GM23248 (cell line): ENCODE results near the gene CFP. TPM values are rescaled to one million over a fixed set of nuclear protein-coding genes. Genes with fewer than 3 reads are reported as not detected.
A peak's percentile ranks its signal among the peaks of the same experiment; 100 is the strongest.

Experiments used
- DNase-seq: peaks from one replicate; pipeline ENCODE4 v3.0.0-alpha.2; 2015
- H2AFZ ChIP-seq: fragments of 200-600 bp; sonication (generic); 2 replicates; pipeline ENCODE4 v1.6.1; 2016; ENCODE audit warnings: antibody characterized with exemption
- H3F3A ChIP-seq: fragments of 200-600 bp; sonication (generic); 2 replicates; pipeline ENCODE4 v1.6.1; 2016; ENCODE audit warnings: mild to moderate bottlenecking, antibody characterized with exemption, mixed run types; ENCODE audit not compliant: insufficient read depth
- H3K27ac ChIP-seq: fragments of 200-600 bp; sonication (generic); 2 replicates; pipeline ENCODE4 v1.5.1; 2016; ENCODE audit warnings: mild to moderate bottlenecking
- H3K27me3 ChIP-seq: fragments of 200-600 bp; sonication (generic); replicated peaks from 2 replicates; pipeline ENCODE4 v1.6.1; 2016; ENCODE audit warnings: mild to moderate bottlenecking; ENCODE audit not compliant: insufficient read depth
- H3K36me3 ChIP-seq: fragments of 200-600 bp; sonication (generic); 2 replicates; pipeline ENCODE4 v1.6.1; 2016; ENCODE audit warnings: low read depth, mild to moderate bottlenecking
- H3K4me1 ChIP-seq: fragments of 200-600 bp; sonication (generic); 2 replicates; pipeline ENCODE4 v1.6.1; 2016; ENCODE audit warnings: mild to moderate bottlenecking; ENCODE audit not compliant: insufficient read depth
- H3K4me2 ChIP-seq: fragments of 200-600 bp; sonication (generic); one replicate; pipeline ENCODE4 v1.6.1; 2016; ENCODE audit warnings: mild to moderate bottlenecking; ENCODE audit not compliant: unreplicated experiment
- H3K4me3 ChIP-seq: fragments of 200-600 bp; sonication (generic); 2 replicates; pipeline ENCODE4 v1.5.1; 2016; ENCODE audit warnings: mild to moderate bottlenecking
- H3K79me2 ChIP-seq: fragments of 200-600 bp; sonication (generic); 2 replicates; pipeline ENCODE4 v1.6.1; 2016; ENCODE audit warnings: mild to moderate bottlenecking; ENCODE audit not compliant: insufficient read depth
- H3K9ac ChIP-seq: fragments of 200-600 bp; sonication (generic); 2 replicates; pipeline ENCODE4 v1.6.1; 2016; ENCODE audit warnings: mild to moderate bottlenecking
- H3K9me2 ChIP-seq: fragments of 200-600 bp; sonication (generic); 2 replicates; pipeline ENCODE4 v1.6.1; 2016; ENCODE audit warnings: mixed run types, mild to moderate bottlenecking, moderate library complexity; ENCODE audit not compliant: insufficient read depth
- H3K9me3 ChIP-seq: fragments of 200-600 bp; sonication (generic); one replicate; pipeline ENCODE4 v1.6.1; 2017; ENCODE audit warnings: low read depth
- H4K20me1 ChIP-seq: fragments of 200-600 bp; sonication (generic); 2 replicates; pipeline ENCODE4 v1.6.0; 2016; ENCODE audit not compliant: insufficient read depth
- EZH2 ChIP-seq: fragments of 200-600 bp; sonication (generic); IDR thresholded peaks from 2 replicates; pipeline ENCODE4 v1.6.1; 2018; ENCODE audit warnings: antibody characterized with exemption, mild to moderate bottlenecking; ENCODE audit not compliant: insufficient read depth, poor library complexity, severe bottlenecking
- EZH2phosphoT487 ChIP-seq: fragments of 200-600 bp; sonication (generic); IDR thresholded peaks from 2 replicates; pipeline ENCODE4 v1.6.1; 2018; ENCODE audit warnings: antibody characterized with exemption, moderate library complexity, mild to moderate bottlenecking, low read depth; ENCODE audit not compliant: insufficient read depth
- WGBS, 2 experiments: methylation state at CpG; one replicate each; pipeline ENCODE4 v1.1.6; 2015 to 2017; ENCODE audit warnings: low lambda C conversion rate in 2 of 2, low coverage in 1 of 2; ENCODE audit errors: missing lambda C conversion rate in 2 of 2; 5-methylcytosine and 5-hydroxymethylcytosine counted together
- in situ Hi-C: fragments of 300-500 bp; cut with MboI; formaldehyde crosslinking; loops from 2 replicates; pipeline ENCODE4 v1.15.0; 2020
- polyA plus RNA-seq: library from polyadenylated mRNA; unstranded; fragments of >200 nt; fragmentation: Nextera tagmentation; extraction: Ambion mirVana; gene quantifications from 2 replicates; pipeline ENCODE4 v1.2.1, GENCODE V29; 2016
- total RNA-seq: library from RNA; depleted of rRNA; stranded (reverse); fragments of >200 nt; shearing (Covaris generic); gene quantifications from 2 replicates; pipeline ENCODE4 v1.2.3, GENCODE V29; 2014

Gene CFP
- total and polyA plus RNA-seq, 2 experiments from 2014 or later: not detected

GRCh38 chrX:47650164-47651042 lies 20.7 kb upstream of the CFP start, which contains the start of gene ELK1:
TSS of gene ELK1 (minus strand) at chrX:47650563. CDS start at chrX:47641441, 9,122 bp downstream.
- Histone ChIP-seq H3K36me3 (no peaks in the 10 kb centered on the region), H4K20me1 (no peaks in the 10 kb centered on the region), H2AFZ (peak within 1 kb of the TSS; percentile 49; the same call in 1 of the 2 replicates), H3K9me2 (no peaks in the 10 kb centered on the region), H3K79me2 (peaks cover 39% of the 10 kb centered on the region), H3K4me2 (peak within 1 kb of the TSS; percentile 71), H3K9ac (peak within 1 kb of the TSS; percentile 94), H3K27ac (peak within 1 kb of the TSS; percentile 94), H3K4me3 (peak within 1 kb of the TSS; percentile 83), H3F3A (peaks cover 19% of the 10 kb centered on the region; the same call in 1 of the 2 replicates), H3K9me3 (no peaks in the 10 kb centered on the region), H3K4me1 (peaks cover 9% of the 10 kb centered on the region), H3K27me3 (no peaks in the 10 kb centered on the region)
- WGBS, 2 experiments: 0 to 1% methylated on average over 17 to 29 of the region's 65 CpGs
- in situ Hi-C loops: no loop called here
- DNase-seq: peak; percentile 97
- TF ChIP-seq EZH2 (no peak), EZH2phosphoT487 (no peak)

GRCh38 chrX:47649781-47650163 lies 20.0 kb upstream of the CFP start:
- H3K27ac ChIP-seq: peak overlapping the region; percentile 94

DNA sequence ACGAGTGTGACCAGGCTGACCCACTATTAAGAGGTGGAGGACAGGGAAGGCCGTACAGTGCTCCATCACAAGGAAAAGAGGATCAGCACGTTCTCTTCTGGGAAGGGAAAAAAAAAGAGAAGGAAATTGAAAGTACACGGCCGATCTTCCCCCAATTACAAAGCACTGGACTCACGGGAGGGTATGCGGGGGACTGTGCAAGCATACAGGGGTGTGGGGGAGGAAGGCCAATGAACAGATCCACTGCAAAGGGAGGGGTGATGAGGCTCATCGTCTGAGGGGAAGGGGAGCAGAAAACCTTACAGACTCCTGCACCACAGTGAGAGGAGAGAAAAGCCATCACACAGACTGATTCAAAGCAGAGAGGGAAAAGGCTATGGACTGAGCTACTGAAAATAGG lies 19.5 kb upstream of the CFP start:
- in situ Hi-C loops: no loop called here

More at GRCh38 chrX:47649781-47650163, 20.0 kb upstream of the CFP start:
- Histone ChIP-seq H3K9ac (peak overlapping the region; percentile 94), H3K4me2 (peak overlapping the region; percentile 71), H3K4me1 (peaks cover 9% of the 10 kb centered on the region), H4K20me1 (no peaks in the 10 kb centered on the region), H2AFZ (no peak overlapping the region), H3K9me2 (no peaks in the 10 kb centered on the region), H3K36me3 (no peaks in the 10 kb centered on the region), H3F3A (peaks cover 19% of the 10 kb centered on the region; the same call in 1 of the 2 replicates), H3K79me2 (peaks cover 44% of the 10 kb centered on the region), H3K9me3 (no peaks in the 10 kb centered on the region), H3K4me3 (peak overlapping the region; percentile 83), H3K27me3 (no peaks in the 10 kb centered on the region)
- no peak for DNase-seq
- in situ Hi-C loops: no loop called here
- 1 to 5% methylated on average over 5 to 11 of the region's 11 CpGs for WGBS, 2 experiments
- TF ChIP-seq EZH2phosphoT487: no peak
- no peak for TF ChIP-seq EZH2

GRCh38 chrX:47648376-47648775 lies 18.6 kb upstream of the CFP start:
- H3K27ac ChIP-seq: no peak overlapping the region
- no peak for DNase-seq
- in situ Hi-C loops: no loop called here

More for the DNA sequence above, 19.5 kb upstream of the CFP start:
- H3K27me3 ChIP-seq: no peaks in the 10 kb centered on the region
- no peaks in the 10 kb centered on the region for H3K9me2 ChIP-seq
- H3K9ac ChIP-seq: peak overlapping the region; percentile 94
- no peak for TF ChIP-seq EZH2phosphoT487
- no peak for TF ChIP-seq EZH2
- peaks cover 9% of the 10 kb centered on the region for H3K4me1 ChIP-seq
- peak overlapping the region; percentile 83 for H3K4me3 ChIP-seq
- peak overlapping the region; percentile 71 for H3K4me2 ChIP-seq
- H3K9me3 ChIP-seq: no peaks in the 10 kb centered on the region
- peaks cover 49% of the 10 kb centered on the region for H3K79me2 ChIP-seq
- 13 to 21% methylated on average over 2 to 8 of the region's 8 CpGs for WGBS, 2 experiments
- no peaks in the 10 kb centered on the region for H3K36me3 ChIP-seq
- no peak overlapping the region for H2AFZ ChIP-seq
- no peak for DNase-seq
- no peaks in the 10 kb centered on the region for H4K20me1 ChIP-seq
- H3K27ac ChIP-seq: peak overlapping the region; percentile 94
- peaks cover 19% of the 10 kb centered on the region; the same call in 1 of the 2 replicates for H3F3A ChIP-seq

More at GRCh38 chrX:47648376-47648775, 18.6 kb upstream of the CFP start:
- H3K79me2 ChIP-seq: peaks cover 58% of the 10 kb centered on the region
- H4K20me1 ChIP-seq: no peaks in the 10 kb centered on the region
- peak overlapping the region; percentile 94; the same call in 1 of the 2 replicates for H3K9ac ChIP-seq
- H3K27me3 ChIP-seq: no peaks in the 10 kb centered on the region
- H3K9me3 ChIP-seq: no peaks in the 10 kb centered on the region
- H3F3A ChIP-seq: peaks cover 19% of the 10 kb centered on the region; the same call in 1 of the 2 replicates
- no peaks in the 10 kb centered on the region for H3K9me2 ChIP-seq
- peak overlapping the region; percentile 71 for H3K4me2 ChIP-seq
- peak overlapping the region; percentile 83 for H3K4me3 ChIP-seq
- WGBS, 2 experiments: 84 to 100% methylated on average over 2 of the region's 2 CpGs
- H3K36me3 ChIP-seq: no peaks in the 10 kb centered on the region
- peaks cover 9% of the 10 kb centered on the region for H3K4me1 ChIP-seq
- TF ChIP-seq EZH2phosphoT487 (no peak), EZH2 (no peak)
- no peak overlapping the region for H2AFZ ChIP-seq
